Natural killer cell (primary cell): ENCODE data around the gene RALGDS. TPM values are rescaled to one million over a fixed set of nuclear protein-coding genes. Genes with fewer than 3 reads are reported as not detected.
A peak's percentile ranks its signal among the peaks of the same experiment; 100 is the strongest.

ENCODE experiments used
- ATAC-seq, 3 donors: fragments of 150-1000 bp in 2 of 3; fragments of 200-7000 bp in 1 of 3; cut with Tn5 transposase; 1 replicate in 1 of 3; 2 replicates in 2 of 3; pipeline ENCODE4 v1.10.0; 2021; ENCODE audit warnings: mild to moderate bottlenecking in 2 of 3, moderate library complexity in 2 of 3
- DNase-seq, 2 donors: peaks; one replicate each; pipeline versions ENCODE4 v3.0.0 to v3.0.0-alpha.2; 2013 to 2021; ENCODE audit warnings: mixed read lengths in 1 of 2
- H3K27ac ChIP-seq: one replicate; pipeline ENCODE4 v1.5.1; 2013; ENCODE audit warnings: mild to moderate bottlenecking, low read length
- H3K27me3 ChIP-seq: one replicate; pipeline ENCODE4 v1.6.1; 2013; ENCODE audit warnings: low read length; ENCODE audit not compliant: control insufficient read depth, insufficient read depth
- H3K36me3 ChIP-seq: one replicate; pipeline ENCODE4 v1.6.1; 2013; ENCODE audit warnings: low read length; ENCODE audit not compliant: control insufficient read depth, insufficient read depth
- H3K4me1 ChIP-seq: one replicate; pipeline ENCODE4 v1.6.1; 2013; ENCODE audit warnings: low read length; ENCODE audit not compliant: control insufficient read depth, insufficient read depth
- H3K4me3 ChIP-seq: one replicate; pipeline ENCODE4 v1.5.1; 2013; ENCODE audit warnings: low read length
- H3K9me3 ChIP-seq: one replicate; pipeline ENCODE4 v1.6.1; 2013; ENCODE audit warnings: low read length; ENCODE audit not compliant: control insufficient read depth, insufficient read depth
- H3K27ac Mint-ChIP-seq, 2 donors: one replicate each; pipeline ENCODE4 v1.8.0; 2022; ENCODE audit warnings: mild to moderate bottlenecking in 2 of 2, mixed read lengths in 2 of 2, moderate library complexity in 1 of 2
- H3K27me3 Mint-ChIP-seq, 2 donors: one replicate each; pipeline ENCODE4 v1.8.0; 2022; ENCODE audit warnings: low read depth in 2 of 2, mixed read lengths in 2 of 2
- H3K36me3 Mint-ChIP-seq: one replicate; pipeline ENCODE4 v1.8.0; 2022; ENCODE audit warnings: mixed read lengths
- H3K4me1 Mint-ChIP-seq, 2 donors: one replicate each; pipeline ENCODE4 v1.8.0; 2022; ENCODE audit warnings: mixed read lengths in 2 of 2
- H3K4me3 Mint-ChIP-seq: one replicate; pipeline ENCODE4 v1.8.0; 2022; ENCODE audit warnings: mild to moderate bottlenecking, moderate library complexity, mixed read lengths
- H3K9me3 Mint-ChIP-seq, 2 donors: one replicate each; pipeline ENCODE4 v1.8.0; 2022; ENCODE audit warnings: mixed read lengths in 2 of 2
- WGBS: methylation state at CpG from one replicate; pipeline ENCODE4 v1.1.7; 2013; ENCODE audit warnings: missing lambda C conversion rate; ENCODE audit not compliant: insufficient coverage; 5-methylcytosine and 5-hydroxymethylcytosine counted together
- intact Hi-C: fragments of 100-400 bp; cut with micrococcal nuclease; formaldehyde crosslinking; loops from one replicate; pipeline ENCODE4 v1.14.2; 2022
- total RNA-seq, 4 donors: library from RNA; stranded (reverse); fragments of 120-200 nt in 1 of 4; gene quantifications; one replicate each; pipeline versions ENCODE4 v1.2.3 to v1.2.4, GENCODE V29; 2013 to 2022
- TF ChIP-seq, protein P1 (sequence below): fragments of 200-600 bp; IDR thresholded peaks from one replicate; pipeline ENCODE4 v1.8.0; 2022; ENCODE audit warnings: antibody characterized with exemption

Gene RALGDS
- total RNA-seq, 3 donors from 2014 or later (not counting 1 experiment from before 2014, with no cell fraction given): 206 to 250 (median 208) TPM

DNA sequence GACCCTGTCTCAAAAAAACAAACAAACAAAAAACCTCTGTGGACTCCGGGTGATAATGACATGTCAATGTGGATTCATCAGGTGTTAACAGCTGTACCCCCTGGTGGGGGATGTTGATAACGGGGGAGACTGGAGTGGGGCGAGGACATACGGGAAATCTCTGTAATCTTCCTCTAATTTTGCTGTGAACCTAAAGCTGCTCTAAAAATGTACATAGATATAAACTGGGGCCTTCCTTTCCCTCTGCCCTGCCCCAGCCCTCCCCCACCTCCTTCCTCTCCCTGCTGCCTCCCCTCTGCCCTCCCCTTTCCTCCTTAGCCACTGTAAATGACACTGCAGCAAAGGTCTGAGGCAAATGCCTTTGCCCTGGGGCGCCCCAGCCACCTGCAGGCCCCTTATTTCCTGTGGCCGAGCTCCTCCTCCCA lies 60.6 kb downstream of the RALGDS start:
- H3K4me1 ChIP-seq: peaks cover 24% of the 10 kb centered on the region
- H3K9me3 Mint-ChIP-seq: no peaks in the 10 kb centered on the region
- TF ChIP-seq, protein P1, sequence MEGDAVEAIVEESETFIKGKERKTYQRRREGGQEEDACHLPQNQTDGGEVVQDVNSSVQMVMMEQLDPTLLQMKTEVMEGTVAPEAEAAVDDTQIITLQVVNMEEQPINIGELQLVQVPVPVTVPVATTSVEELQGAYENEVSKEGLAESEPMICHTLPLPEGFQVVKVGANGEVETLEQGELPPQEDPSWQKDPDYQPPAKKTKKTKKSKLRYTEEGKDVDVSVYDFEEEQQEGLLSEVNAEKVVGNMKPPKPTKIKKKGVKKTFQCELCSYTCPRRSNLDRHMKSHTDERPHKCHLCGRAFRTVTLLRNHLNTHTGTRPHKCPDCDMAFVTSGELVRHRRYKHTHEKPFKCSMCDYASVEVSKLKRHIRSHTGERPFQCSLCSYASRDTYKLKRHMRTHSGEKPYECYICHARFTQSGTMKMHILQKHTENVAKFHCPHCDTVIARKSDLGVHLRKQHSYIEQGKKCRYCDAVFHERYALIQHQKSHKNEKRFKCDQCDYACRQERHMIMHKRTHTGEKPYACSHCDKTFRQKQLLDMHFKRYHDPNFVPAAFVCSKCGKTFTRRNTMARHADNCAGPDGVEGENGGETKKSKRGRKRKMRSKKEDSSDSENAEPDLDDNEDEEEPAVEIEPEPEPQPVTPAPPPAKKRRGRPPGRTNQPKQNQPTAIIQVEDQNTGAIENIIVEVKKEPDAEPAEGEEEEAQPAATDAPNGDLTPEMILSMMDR: no peak
- H3K27ac ChIP-seq: no peak overlapping the region
- H3K27me3 ChIP-seq: no peaks in the 10 kb centered on the region
- H3K4me1 Mint-ChIP-seq: peaks cover 25 to 34% of the 10 kb centered on the region in 2 donors
- H3K4me3 ChIP-seq: no peak overlapping the region
- peaks cover 14% of the 10 kb centered on the region for H3K36me3 ChIP-seq
- WGBS: 9% methylated on average over 4 of the region's 6 CpGs
- no peaks in the 10 kb centered on the region for H3K36me3 Mint-ChIP-seq
- no peaks in the 10 kb centered on the region for H3K9me3 ChIP-seq
- no peak overlapping the region for H3K4me3 Mint-ChIP-seq
- ATAC-seq: peak; percentile 37 to 44 (median 42)
- intact Hi-C loops: no loop called here
- DNase-seq: peak in 1 of 2 donors; percentile 32
- no peaks in the 10 kb centered on the region for H3K27me3 Mint-ChIP-seq
- H3K27ac Mint-ChIP-seq: no peak overlapping the region

DNA sequence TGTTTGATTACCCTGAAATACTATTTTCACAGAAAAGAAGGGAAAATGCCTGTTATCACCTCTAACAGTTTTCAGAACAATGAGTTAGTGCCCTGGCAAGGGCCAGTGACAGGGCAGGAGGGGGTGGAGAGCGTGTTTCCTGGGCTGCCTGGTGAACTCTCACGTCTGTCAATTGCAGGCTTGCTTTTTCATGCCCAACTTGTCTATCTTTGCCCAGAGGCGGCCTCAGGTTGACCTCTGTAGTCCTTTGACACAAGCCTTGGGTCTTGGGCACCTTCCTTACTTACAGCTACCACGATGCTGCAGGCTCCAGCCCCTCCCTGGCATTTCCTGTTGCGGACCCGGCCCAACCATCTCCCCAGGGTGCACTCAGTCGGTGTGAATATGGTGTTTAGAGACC lies 61.4 kb downstream of the RALGDS start:
- Mint-ChIP-seq H3K4me3 (peak overlapping the region; percentile 47), H3K4me1 (peaks cover 25 to 34% of the 10 kb centered on the region in 2 donors), H3K9me3 (no peaks in the 10 kb centered on the region), H3K27ac (no peak overlapping the region), H3K36me3 (no peaks in the 10 kb centered on the region), H3K27me3 (no peaks in the 10 kb centered on the region)
- H3K9me3 ChIP-seq: no peaks in the 10 kb centered on the region
- H3K4me3 ChIP-seq: no peak overlapping the region
- H3K36me3 ChIP-seq: peaks cover 22% of the 10 kb centered on the region
- 26% methylated on average over 7 of the region's 7 CpGs for WGBS
- peaks cover 24% of the 10 kb centered on the region for H3K4me1 ChIP-seq
- no peak overlapping the region for H3K27ac ChIP-seq
- TF ChIP-seq, protein P1: no peak
- intact Hi-C loops: no loop called here
- H3K27me3 ChIP-seq: no peaks in the 10 kb centered on the region
- ATAC-seq (peak in 2 of 3 donors; percentile 29 to 36), DNase-seq (peak in 1 of 2 donors; percentile 22)

DNA sequence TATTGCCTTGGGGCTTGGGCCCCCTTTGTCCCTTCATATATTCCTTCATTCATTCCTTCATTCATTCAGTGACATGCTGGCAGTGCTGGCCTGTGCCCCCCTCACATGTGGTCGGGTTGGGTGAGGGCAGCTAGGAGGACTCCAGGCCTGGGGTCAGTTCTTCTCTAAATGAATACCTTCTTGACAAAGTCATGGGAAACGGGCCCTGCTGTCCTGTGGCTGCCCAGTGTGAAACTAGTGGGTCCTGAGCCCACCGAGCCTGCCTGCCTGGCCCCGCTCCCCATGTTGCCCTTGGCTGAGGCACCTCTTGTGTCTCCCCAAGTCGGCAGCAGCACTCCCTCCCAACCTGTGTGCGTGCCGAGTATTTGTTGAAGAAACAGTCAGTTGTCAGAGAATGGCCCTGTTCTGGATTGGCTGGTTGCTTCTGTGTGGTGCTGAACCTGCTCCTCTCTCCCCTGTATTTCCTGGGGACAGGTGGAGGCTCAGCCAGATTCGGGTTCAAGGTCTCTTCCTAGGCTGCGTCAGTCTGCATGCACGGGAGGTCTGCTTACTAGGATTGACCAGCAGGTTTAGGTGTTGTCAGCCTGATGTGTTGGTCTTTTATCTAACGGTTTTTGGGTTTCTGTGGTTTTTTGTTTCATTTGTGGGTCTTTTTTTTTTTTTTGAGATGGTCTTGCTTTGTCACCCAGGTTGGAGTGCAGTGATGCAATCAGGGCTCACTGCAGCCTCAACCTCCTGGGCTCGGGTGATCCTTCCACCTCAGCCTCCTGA lies 62.3 kb downstream of the RALGDS start:
- intact Hi-C loops: no loop called here
- Mint-ChIP-seq H3K9me3 (no peaks in the 10 kb centered on the region), H3K36me3 (no peaks in the 10 kb centered on the region), H3K27me3 (no peaks in the 10 kb centered on the region), H3K4me1 (peaks cover 25 to 34% of the 10 kb centered on the region in 2 donors), H3K27ac (peak overlapping the region; percentile 60 to 63), H3K4me3 (peak overlapping the region; percentile 57)
- Histone ChIP-seq H3K4me1 (peaks cover 24% of the 10 kb centered on the region), H3K27ac (no peak overlapping the region), H3K9me3 (no peaks in the 10 kb centered on the region), H3K4me3 (no peak overlapping the region), H3K27me3 (no peaks in the 10 kb centered on the region), H3K36me3 (peaks cover 27% of the 10 kb centered on the region)
- TF ChIP-seq, protein P1: no peak
- DNase-seq (peak in 1 of 2 donors; percentile 17), ATAC-seq (peak in 2 of 3 donors; percentile 17 to 23)
- 41% methylated on average over 12 of the region's 12 CpGs for WGBS
